GM18870 (cell line): ENCODE data around the gene PCDH12.

Experiments
- ATAC-seq: cut with Tn5 transposase; IDR thresholded peaks from one replicate; pipeline ENCODE4 v1.9.1; 2021; ENCODE audit warnings: moderate library complexity; ENCODE audit not compliant: unreplicated experiment

PCDH12 gene

GRCh38 chr5:141910271-141910673, 47.7 kb downstream of the PCDH12 start:
- no peak for ATAC-seq

GRCh38 chr5:141909212-141909611, 48.8 kb downstream of the PCDH12 start:
- no peak for ATAC-seq

GRCh38 chr5:141908796-141909195, 49.2 kb downstream of the PCDH12 start:
- no peak for ATAC-seq

GRCh38 chr5:141906972-141907371, 51.0 kb downstream of the PCDH12 start:
- no peak for ATAC-seq

- ATAC-seq = no peak
Measured at GRCh38 chr5:141906517-141906916, 51.5 kb downstream of the PCDH12 start.

GRCh38 chr5:141904551-141904950, 53.5 kb downstream of the PCDH12 start:
- ATAC-seq = no peak

GRCh38 chr5:141903261-141903660, 54.7 kb downstream of the PCDH12 start:
- ATAC-seq = no peak

- ATAC-seq = no peak
Measured at GRCh38 chr5:141902015-141902814, 55.8 kb downstream of the PCDH12 start.

- no peak for ATAC-seq
Measured at GRCh38 chr5:141898448-141899049, 59.5 kb downstream of the PCDH12 start.

- ATAC-seq = no peak
Measured at GRCh38 chr5:141897425-141897824, 60.6 kb downstream of the PCDH12 start.
